ENCODE measurements around the gene NRDC. TPM values are rescaled to one million over a fixed set of nuclear protein-coding genes. Genes with fewer than 3 reads are reported as not detected.

NRDC gene
- total RNA-seq, 1 experiment from 2014 or later, result 147 TPM

DNA sequence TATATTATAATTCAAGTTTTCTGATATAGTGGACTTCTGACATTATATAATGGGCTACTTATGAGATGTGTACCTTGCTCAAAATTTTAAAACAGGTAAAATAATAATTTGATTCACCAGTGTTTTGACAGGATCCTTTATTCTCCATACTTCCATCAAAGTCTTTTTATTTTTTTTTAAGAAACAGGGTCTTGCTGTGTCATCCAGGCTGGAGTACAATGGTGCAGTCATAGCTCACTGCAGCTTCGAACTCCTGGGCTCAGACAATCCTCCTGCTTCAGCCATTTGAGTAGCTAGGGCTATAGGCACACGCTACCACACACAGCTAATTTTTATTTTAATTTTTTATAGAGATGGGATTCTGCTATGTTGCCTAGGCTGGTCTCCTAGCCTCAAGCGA, 129.4 kb downstream of the NRDC start:
- no peak overlapping the region for H3K4me2 ChIP-seq (ENCODE audit: insufficient read depth, insufficient read length, low read length)
- H3K4ac ChIP-seq (ENCODE audit: low read depth, low read length), result no peak overlapping the region
- H3K27me3 Mint-ChIP-seq (ENCODE audit: low read depth), result no peaks in the 10 kb centered on the region
- H3K27me3 ChIP-seq (ENCODE audit: insufficient read depth, low read length), result no peaks in the 10 kb centered on the region
- no peaks in the 10 kb centered on the region for H3K4me1 ChIP-seq (ENCODE audit: insufficient read depth, low read length)
- H2BK5ac ChIP-seq (ENCODE audit: insufficient read length, low read length), result no peak overlapping the region
- H4K8ac ChIP-seq (replicated peaks; ENCODE audit: insufficient read length, low read depth, low read length), result no peak overlapping the region
- H2AFZ ChIP-seq (ENCODE audit: low read length), result no peak overlapping the region
- H3K27ac ChIP-seq (ENCODE audit: insufficient read length, low read depth, low read length), result no peak overlapping the region
- no peak overlapping the region for H3K56ac ChIP-seq (ENCODE audit: insufficient read length, low read depth, low read length)
- H4K91ac ChIP-seq (ENCODE audit: insufficient read length, low read depth, low read length), result no peak overlapping the region
- H2BK20ac ChIP-seq (ENCODE audit: low read depth, low read length, poor library complexity, severe bottlenecking), result no peak overlapping the region
- H3K79me2 ChIP-seq (ENCODE audit: insufficient read depth, low read length), result no peaks in the 10 kb centered on the region
- H2BK15ac ChIP-seq (ENCODE audit: low read depth, low read length), result no peak overlapping the region
- no peak overlapping the region for H4K5ac ChIP-seq (ENCODE audit: insufficient read length, low read depth, low read length)
- peaks cover 12 to 13% of the 10 kb centered on the region in 2 experiments for H3K4me1 Mint-ChIP-seq
- H2AK5ac ChIP-seq (ENCODE audit: insufficient read length, low read length), result no peak overlapping the region
- no peaks in the 10 kb centered on the region for H3K23me2 ChIP-seq (ENCODE audit: insufficient read length, low read depth, low read length, poor library complexity, severe bottlenecking)
- H3K9me3 ChIP-seq (ENCODE audit: control insufficient read depth, low read depth, low read length), result no peaks in the 10 kb centered on the region
- no peak overlapping the region for H3K4me3 Mint-ChIP-seq
- no peak overlapping the region for H3K18ac ChIP-seq (ENCODE audit: insufficient read length, low read depth, low read length)
- no peak overlapping the region for H3T11ph ChIP-seq (ENCODE audit: low read length)
- no peaks in the 10 kb centered on the region for H4K20me1 ChIP-seq (ENCODE audit: control insufficient read depth, insufficient read depth, insufficient read length)
- TF ChIP-seq, protein P1, sequence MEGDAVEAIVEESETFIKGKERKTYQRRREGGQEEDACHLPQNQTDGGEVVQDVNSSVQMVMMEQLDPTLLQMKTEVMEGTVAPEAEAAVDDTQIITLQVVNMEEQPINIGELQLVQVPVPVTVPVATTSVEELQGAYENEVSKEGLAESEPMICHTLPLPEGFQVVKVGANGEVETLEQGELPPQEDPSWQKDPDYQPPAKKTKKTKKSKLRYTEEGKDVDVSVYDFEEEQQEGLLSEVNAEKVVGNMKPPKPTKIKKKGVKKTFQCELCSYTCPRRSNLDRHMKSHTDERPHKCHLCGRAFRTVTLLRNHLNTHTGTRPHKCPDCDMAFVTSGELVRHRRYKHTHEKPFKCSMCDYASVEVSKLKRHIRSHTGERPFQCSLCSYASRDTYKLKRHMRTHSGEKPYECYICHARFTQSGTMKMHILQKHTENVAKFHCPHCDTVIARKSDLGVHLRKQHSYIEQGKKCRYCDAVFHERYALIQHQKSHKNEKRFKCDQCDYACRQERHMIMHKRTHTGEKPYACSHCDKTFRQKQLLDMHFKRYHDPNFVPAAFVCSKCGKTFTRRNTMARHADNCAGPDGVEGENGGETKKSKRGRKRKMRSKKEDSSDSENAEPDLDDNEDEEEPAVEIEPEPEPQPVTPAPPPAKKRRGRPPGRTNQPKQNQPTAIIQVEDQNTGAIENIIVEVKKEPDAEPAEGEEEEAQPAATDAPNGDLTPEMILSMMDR (conservative IDR thresholded peaks at IDR 0.05), result no peak
- H2BK12ac ChIP-seq (ENCODE audit: insufficient read length, low read depth, low read length), result no peak overlapping the region
- H3K9ac ChIP-seq (ENCODE audit: extremely low read depth, insufficient read length, low read length), result no peak overlapping the region
- no peaks in the 10 kb centered on the region for H3K79me1 ChIP-seq (ENCODE audit: insufficient read depth, low read depth, low read length, poor library complexity, severe bottlenecking)
- no peak overlapping the region for H3K23ac ChIP-seq (ENCODE audit: insufficient read length, low read depth, low read length)
- H3K14ac ChIP-seq (ENCODE audit: insufficient read depth, low read length), result no peak overlapping the region
- H3K27ac Mint-ChIP-seq, result no peak overlapping the region
- H3K36me3 Mint-ChIP-seq (ENCODE audit: insufficient read depth in 1 of 3, low read depth in 3 of 3), result peaks cover 5 to 28% (median 27%) of the 10 kb centered on the region in 3 experiments; a peak in 6 of 7 replicates
- H2BK120ac ChIP-seq (ENCODE audit: low read depth, low read length, poor library complexity, severe bottlenecking), result no peak overlapping the region
- H3K9me3 Mint-ChIP-seq, result no peaks in the 10 kb centered on the region
- WGBS (ENCODE audit: extremely low coverage, insufficient read length, low lambda C conversion rate), result no CpG with 5 or more reads among the region's 3 CpGs
- DNase-seq, result no peak

Data from H9 (cell line).